GM18861 (cell line): ENCODE measurements around the gene TSPEAR.
"Not testable (repeated sequence)": the region's sequence is repeated elsewhere in the genome, so short reads cannot be mapped to it uniquely, and the experiment has no call there.

Source experiments
- ATAC-seq: cut with Tn5 transposase; IDR thresholded peaks from one replicate; pipeline ENCODE4 v1.9.1; 2021; ENCODE audit not compliant: unreplicated experiment

The TSPEAR gene

GRCh38 chr21:44656868-44657267 is 54.5 kb downstream of the TSPEAR start:
- ATAC-seq: no peak

DNA sequence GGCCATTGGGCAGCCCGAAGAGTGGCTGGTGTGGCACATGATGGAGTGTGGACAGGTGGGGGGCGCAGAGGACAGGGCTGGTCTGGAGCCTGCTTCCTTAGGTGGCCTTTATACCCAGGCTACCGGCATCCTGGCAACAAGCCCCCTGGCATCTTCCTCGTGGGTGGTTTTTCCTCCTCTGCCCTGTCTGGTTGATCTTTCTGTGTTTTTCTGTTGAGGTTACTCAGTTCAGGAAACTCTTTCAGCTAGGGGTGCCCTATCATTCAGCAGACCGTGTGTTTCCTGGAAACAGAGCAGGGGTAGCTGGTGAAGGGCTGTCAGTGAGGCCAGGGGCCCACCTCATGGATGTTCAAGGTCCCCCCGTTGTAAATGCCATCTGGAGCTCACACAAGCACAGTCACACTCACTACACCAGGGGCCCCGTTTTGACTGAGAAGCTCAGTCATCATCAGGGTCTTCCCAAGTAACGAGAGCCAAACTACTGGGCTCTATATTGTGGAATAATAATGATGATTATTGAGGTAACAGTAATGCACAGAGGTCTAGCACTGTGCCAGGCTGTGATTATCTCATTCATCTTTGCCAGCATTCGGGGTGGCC is 56.7 kb downstream of the TSPEAR start, which contains the start of gene KRTAP12-4:
Gene KRTAP12-4, minus strand, starts transcription at position 84 of the 600 bp plus-strand sequence. Its CDS starts 45 bp downstream, at position 39.
- no peak for ATAC-seq

DNA sequence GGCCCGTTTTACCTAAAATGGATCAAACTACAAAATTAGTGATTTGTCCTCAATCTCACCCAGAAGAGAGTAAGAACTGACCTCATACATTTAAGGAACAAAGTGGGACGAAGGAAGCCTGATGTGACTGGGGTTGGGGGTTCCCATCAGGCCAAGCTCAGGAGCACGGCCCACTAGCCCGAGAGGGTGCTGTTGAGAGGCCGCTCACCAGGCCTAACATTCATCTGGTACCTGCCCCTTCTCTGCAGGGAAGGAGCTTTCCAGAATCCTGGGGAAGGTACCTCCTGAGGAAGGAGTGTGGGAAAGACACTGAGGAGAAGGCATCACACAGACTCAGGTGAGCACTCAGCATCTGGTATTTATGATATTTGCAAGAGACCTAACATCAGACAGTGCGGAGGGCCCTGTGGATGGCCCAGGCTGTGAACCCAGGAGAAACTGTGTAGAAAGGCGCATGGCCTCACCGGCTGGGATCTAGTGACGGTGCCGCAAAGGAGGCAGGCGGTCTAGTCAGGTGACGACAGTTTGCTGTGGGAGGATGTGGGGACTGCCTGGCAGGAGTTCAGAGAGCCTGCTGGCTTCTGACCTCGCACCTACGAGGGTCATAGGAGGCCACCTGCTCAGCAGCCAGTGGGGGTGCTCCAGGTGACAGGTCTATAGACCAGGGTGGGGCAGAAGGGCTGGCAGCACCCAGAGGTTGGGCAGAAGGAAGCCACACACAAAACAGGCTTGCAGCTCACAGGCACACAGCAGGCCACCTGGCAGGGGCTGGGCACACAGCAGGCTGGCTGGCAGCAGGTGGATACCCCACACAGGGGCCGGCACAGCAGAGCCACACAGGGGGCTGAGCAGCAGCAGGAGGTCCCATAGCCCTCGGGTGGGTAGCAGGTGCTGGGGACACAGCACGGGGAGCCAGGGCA is 57.5 kb downstream of the TSPEAR start:
- no peak for ATAC-seq

- no peak for ATAC-seq
Observed at GRCh38 chr21:44653123-44653522, 58.2 kb downstream of the TSPEAR start.

GRCh38 chr21:44650973-44651675 is 60.2 kb downstream of the TSPEAR start:
- no peak for ATAC-seq

- no peak for ATAC-seq
Observed at GRCh38 chr21:44650265-44650972, 61.0 kb downstream of the TSPEAR start.

DNA sequence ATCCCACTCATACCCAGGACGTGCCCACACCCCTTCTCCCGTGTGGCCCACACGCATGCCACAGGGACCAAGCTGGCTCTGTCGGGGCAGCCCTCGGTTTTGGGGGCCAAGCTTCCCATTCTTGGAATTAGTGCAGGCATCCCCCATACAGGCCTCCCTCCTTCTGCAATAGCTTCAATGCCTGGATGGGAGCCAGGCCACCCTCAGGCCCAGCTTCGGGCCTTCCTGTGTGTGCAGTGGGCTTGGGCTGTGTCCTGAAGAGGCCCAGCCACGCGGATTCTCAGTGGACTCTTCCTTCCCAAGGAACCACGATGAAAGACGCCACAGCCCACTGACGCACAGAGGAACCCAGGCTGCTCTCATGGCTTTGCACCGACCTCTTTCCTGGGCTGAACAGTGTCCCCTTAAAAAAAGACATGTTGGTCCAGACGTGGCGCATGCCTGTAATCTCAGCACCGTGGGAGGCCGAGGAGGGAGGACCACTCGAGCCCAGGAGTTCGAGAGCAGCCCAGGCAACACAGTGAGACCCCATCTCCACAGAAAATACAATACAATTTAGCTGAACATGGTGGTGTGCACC is 61.8 kb downstream of the TSPEAR start:
- ATAC-seq: no peak

DNA sequence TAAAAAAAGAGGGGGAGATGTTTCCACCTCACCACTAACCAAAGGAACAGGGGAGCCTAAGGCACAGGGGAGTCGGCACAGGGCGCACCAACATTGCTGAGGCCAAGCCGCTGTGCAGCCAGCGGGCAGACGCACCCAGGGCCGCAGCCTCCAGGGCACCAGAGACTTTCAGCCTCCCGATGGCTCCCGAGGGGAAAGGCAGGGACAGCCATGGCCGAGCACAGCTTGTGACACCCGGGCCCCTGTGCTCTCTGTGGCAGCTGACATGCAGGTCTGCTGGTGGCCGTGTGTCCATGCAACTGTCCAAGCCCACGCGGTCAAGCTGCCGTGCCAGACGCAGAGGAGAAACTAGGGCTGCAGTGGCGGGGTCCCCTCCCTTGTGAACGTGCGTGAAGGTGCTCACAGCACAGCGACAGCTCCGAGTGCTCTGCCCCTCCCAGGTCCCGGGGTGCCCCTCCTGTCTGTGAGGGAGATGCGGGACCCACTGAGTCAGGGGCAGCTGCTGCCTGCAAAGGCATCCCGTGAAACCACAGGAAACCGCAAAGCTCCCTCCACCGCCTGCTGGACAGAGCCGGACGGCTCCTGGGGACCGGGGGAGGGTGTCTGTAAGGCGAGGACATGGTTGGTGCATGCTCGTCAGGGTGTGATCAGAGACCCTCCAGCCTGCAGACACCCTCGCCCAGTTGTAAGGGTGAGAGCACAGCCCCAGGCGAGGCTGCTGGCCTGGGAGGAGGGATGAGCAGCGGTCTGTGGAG is 62.6 kb downstream of the TSPEAR start:
- no peak for ATAC-seq

DNA sequence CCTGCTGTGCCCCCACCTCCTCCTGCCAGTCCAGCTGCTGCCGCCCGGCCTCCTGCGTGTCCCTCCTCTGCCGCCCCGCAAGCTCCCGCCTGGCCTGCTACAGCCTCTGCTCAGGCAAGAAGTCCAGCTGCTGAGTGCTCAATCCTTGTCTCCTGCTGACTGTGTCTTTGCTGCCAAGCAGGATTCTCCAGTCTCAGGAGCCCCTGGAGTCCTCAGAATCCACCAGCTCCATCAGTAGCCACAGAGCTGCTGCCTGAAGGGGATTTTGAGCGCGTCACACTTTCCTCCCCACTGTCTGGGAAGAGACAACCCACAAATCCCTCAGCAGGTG is 64.2 kb downstream of the TSPEAR start:
- no peak for ATAC-seq

GRCh38 chr21:44646366-44647221 is 64.8 kb downstream of the TSPEAR start, which contains the start of gene KRTAP10-11:
Gene KRTAP10-11 (plus strand): TSS chr21:44646414. CDS start chr21:44646459, 45 bp downstream.
- not testable (repeated sequence) for ATAC-seq

DNA sequence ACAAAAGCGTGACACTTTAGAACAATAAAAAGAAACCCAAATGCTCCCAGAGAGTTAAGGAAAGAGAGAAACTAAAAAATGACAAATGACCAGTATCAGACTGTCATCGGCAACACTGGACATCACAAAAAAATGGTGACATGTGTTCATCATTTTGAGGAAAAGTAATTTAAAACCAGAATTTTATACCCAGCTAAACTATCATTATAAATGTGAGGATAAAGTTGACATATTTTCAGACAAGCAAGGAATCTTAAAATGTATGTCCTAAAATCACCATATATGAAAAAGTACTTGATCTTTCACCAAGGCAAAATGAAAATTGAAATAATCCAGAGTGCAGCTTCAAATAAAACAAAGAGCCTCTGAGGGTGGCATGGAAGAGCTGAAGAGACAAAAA is 66.5 kb downstream of the TSPEAR start:
- no peak for ATAC-seq

- no peak for ATAC-seq
Observed at GRCh38 chr21:44643741-44644310, 67.5 kb downstream of the TSPEAR start.

- ATAC-seq: no peak
Observed at GRCh38 chr21:44640761-44641160, 70.6 kb downstream of the TSPEAR start.

DNA sequence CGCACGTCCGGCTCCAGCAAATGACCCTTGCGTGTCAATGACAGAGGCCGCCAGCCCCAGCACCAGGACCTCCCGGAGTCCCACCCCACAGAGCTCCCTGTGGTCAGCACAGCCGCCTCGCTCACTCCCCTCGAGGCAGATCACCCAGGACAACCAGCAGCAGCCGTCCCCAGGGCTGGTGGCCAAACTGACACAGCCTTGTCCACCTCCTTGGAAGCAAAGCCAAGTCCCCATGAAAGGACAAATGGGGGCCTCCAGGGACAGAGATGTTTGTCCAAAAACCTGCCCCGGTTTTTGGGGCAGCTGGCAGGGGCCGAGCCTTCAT is 72.1 kb downstream of the TSPEAR start:
- no peak for ATAC-seq

- not testable (repeated sequence) for ATAC-seq
Observed at GRCh38 chr21:44638506-44639330, 72.7 kb downstream of the TSPEAR start.

GRCh38 chr21:44637851-44638348 is 73.5 kb downstream of the TSPEAR start:
- not testable (repeated sequence) for ATAC-seq

DNA sequence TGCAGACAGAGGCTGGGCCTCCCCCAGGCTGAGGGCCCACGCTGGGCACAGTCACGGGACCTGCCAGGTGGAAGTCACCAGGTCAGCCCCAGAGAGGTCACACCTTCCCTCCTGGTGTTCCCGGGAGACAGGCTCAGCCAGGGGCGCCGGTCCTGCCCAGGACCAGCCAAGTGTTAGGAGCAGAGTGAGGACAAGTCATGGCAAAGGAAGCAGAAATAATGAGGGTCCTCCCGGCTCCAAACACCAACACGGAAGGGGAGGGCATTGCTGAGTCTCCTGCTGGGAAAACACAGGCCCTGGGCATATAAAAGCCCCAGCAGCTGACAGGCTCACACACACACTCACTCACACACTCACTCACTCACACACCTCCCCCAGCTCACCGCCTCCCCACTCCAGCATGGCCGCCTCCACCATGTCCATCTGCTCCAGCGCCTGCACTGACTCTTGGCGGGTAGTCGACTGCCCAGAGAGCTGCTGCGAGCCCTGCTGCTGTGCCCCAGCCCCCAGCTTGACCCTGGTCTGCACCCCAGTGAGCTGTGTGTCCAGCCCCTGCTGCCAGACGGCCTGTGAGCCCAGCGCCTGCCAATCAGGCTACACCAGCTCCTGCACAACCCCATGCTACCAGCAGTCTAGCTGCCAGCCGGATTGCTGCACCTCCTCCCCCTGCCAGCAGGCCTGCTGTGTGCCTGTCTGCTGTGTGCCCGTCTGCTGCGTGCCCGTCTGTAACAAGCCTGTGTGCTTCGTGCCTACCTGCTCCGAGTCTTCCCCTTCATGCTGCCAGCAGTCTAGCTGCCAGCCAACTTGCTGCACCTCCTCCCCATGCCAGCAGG is 74.1 kb downstream of the TSPEAR start, which contains the start of gene KRTAP10-10:
Gene KRTAP10-10, plus strand, starts transcription at position 339 of the 833 bp plus-strand sequence. Its CDS starts 62 bp downstream, at position 401.
- no peak for ATAC-seq
